ENCODE data around the gene SIX3. TPM values are rescaled to one million over a fixed set of nuclear protein-coding genes. Genes with fewer than 3 reads are reported as not detected.

Gene SIX3
- total RNA-seq, 1 experiment from 2014 or later: not detected

- H3K36me3 ChIP-seq: no peaks in the 10 kb centered on the region
- no peaks in the 10 kb centered on the region for H3K9me3 ChIP-seq (replicated peaks)
- H3K4me1 ChIP-seq (replicated peaks): peaks cover under 1% of the 10 kb centered on the region; the same call in 1 of the 2 replicates
- H3K4me3 ChIP-seq: no peak overlapping the region
- DNase-seq (ENCODE audit: low read depth in 1 of 2, low spot score in 2 of 2): no peak
- H3K27me3 ChIP-seq (replicated peaks): no peaks in the 10 kb centered on the region
- no peak overlapping the region for H3K27ac ChIP-seq
Observed at GRCh38 chr2:44983836-44984604, 42.5 kb downstream of the SIX3 start.

- DNase-seq (ENCODE audit: low read depth in 1 of 2, low spot score in 2 of 2): no peak
- H3K36me3 ChIP-seq: no peaks in the 10 kb centered on the region
Observed at GRCh38 chr2:44989176-44989575, 47.7 kb downstream of the SIX3 start.

GRCh38 chr2:44994377-44994776 lies 52.9 kb downstream of the SIX3 start:
- H3K27ac ChIP-seq: no peak overlapping the region
- no peaks in the 10 kb centered on the region for H3K36me3 ChIP-seq
- no peak for DNase-seq (ENCODE audit: low read depth in 1 of 2, low spot score in 2 of 2)
- no peak overlapping the region for H3K4me3 ChIP-seq
- H3K4me1 ChIP-seq (replicated peaks): peaks cover 10% of the 10 kb centered on the region
- no peaks in the 10 kb centered on the region for H3K9me3 ChIP-seq (replicated peaks)
- H3K27me3 ChIP-seq (replicated peaks): peaks cover 4% of the 10 kb centered on the region; the same call in 1 of the 2 replicates

More at GRCh38 chr2:44989176-44989575, 47.7 kb downstream of the SIX3 start:
- Histone ChIP-seq H3K4me3 (no peak overlapping the region), H3K27me3 (replicated peaks) (peaks cover 4% of the 10 kb centered on the region; the same call in 1 of the 2 replicates), H3K27ac (no peak overlapping the region; the same call in 1 of the 2 replicates), H3K9me3 (replicated peaks) (no peaks in the 10 kb centered on the region), H3K4me1 (replicated peaks) (peaks cover 14% of the 10 kb centered on the region)

Other genes with a start within 250 kb of the SIX3 start
- 3.6 and 5.6 TPM in 2 replicates for gene SIX2, start 67.8 kb downstream of the SIX3 start, total RNA-seq (2014; rRNA removed; shearing (Covaris generic))